ENCODE measurements around the gene HDHD3. TPM values are rescaled to one million over a fixed set of nuclear protein-coding genes. Genes with fewer than 3 reads are reported as not detected.
"Not testable (repeated sequence)": the region's sequence is repeated elsewhere in the genome, so short reads cannot be mapped to it uniquely, and the experiment has no call there.

The HDHD3 gene
- total RNA-seq, result 10 to 100 TPM in 3 of 8 experiments, 1 to 10 TPM in 5; 6.3 to 15.1 (median 9.0) TPM

DNA sequence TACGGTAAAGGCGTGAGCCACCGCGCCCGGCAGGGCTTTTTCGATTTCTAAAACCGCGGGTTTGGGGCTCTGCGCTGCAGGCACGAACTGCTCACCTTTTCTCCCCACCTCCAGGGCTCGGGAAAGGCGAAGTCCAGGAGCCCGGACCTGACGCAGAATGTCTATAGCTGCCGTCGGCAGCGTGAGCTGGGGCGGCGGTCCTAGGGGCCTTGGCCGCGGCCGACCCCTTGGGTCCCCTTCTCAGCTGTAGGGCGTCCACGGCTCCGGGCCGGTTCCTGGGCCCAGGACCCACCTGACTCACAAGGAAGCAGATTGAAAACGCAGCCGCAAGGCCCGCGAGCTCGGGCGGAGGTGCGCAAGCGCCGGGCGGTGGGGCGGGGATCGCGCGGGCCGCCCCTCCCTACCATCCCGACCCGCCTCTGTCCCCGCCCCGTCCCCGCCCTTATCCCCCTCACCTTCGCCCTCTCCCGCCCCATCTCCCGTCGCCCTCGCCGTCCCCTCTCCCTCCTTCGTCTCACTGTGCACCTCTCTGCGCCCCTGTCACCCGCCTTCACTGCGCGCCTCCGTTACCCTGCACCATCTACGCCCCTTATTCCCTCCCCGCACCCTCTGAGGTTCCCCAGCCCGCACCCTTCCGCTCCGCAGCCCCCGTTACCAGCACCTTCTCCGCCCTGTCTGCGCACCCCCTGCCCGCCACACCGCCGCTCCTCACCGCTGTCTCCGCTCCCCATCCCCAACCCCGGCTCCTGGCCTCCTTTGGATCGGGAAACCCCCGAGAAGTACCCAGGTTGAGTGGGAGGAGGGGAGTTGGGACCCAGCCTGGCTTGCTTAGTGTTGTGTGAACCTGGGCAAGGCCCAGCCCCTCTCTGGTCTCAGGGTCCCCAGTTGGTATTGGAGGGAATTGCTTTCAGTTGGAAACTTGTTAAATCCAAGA, at the start of gene HDHD3:
Gene HDHD3, minus strand, starts transcription at position 353 of the 934 bp plus-strand sequence. CDS start 2,632 bp downstream, outside the sequence.
- Histone ChIP-seq H3K27ac (peak within 1 kb of the TSS in 1 of 2 donors; percentile 23), H3K4me3 (peak within 1 kb of the TSS; percentile 42 to 82 (median 61)), H3K4me1 (replicated peaks in 1 of 2) (peaks cover 0 to 2% of the 10 kb centered on the region in 2 donors)
- 0% methylated on average over 3 to 6 of the region's 74 CpGs; no CpG with 5 or more reads in 8 of the 10 experiments for WGBS, 10 experiments
- ATAC-seq (replicated peaks in 6 of 8), result peak; percentile 88 to 93 (median 92)
- in situ Hi-C loops (cut with MboI; ENCODE audit: low pct_unique_long_range_greater_than_20kb in 2 of 9, low sequenced_read_pairs in 9 of 9, unreplicated experiment in 9 of 9), result no loop called here

GRCh38 chr9:113425072-113425471, 48.3 kb upstream of the HDHD3 start:
- ATAC-seq (replicated peaks in 6 of 8), result peak in 1 of 8 experiments; percentile 43
- Histone ChIP-seq H3K4me1 (replicated peaks in 1 of 2) (no peaks in the 10 kb centered on the region), H3K27ac (no peak overlapping the region), H3K4me3 (no peak overlapping the region)
- in situ Hi-C loops (cut with MboI; ENCODE audit: low pct_unique_long_range_greater_than_20kb in 2 of 9, low sequenced_read_pairs in 9 of 9, unreplicated experiment in 9 of 9), result loop anchor here in 2 of 9 experiments (25.0 kb wide), 2 partner anchors 162 to 237 kb away; no protein-coding TSS in a partner anchor
- 0 to 65% (median 33%) methylated on average over 1 to 2 of the region's 2 CpGs; no CpG with 5 or more reads in 2 of the 10 experiments for WGBS, 10 experiments

GRCh38 chr9:113421726-113422125, 44.9 kb upstream of the HDHD3 start:
- no peak overlapping the region for H3K27ac ChIP-seq
- no peaks in the 10 kb centered on the region for H3K4me1 ChIP-seq (replicated peaks in 1 of 2)
- in situ Hi-C loops (cut with MboI; ENCODE audit: low pct_unique_long_range_greater_than_20kb in 2 of 9, low sequenced_read_pairs in 9 of 9, unreplicated experiment in 9 of 9), result no loop called here
- no peak overlapping the region for H3K4me3 ChIP-seq
- no peak for ATAC-seq (replicated peaks in 6 of 8)
- WGBS, 10 experiments, result 33 to 100% (median 73%) methylated on average over 1 to 3 of the region's 3 CpGs

- H3K27ac ChIP-seq, result no peak overlapping the region
- H3K4me1 ChIP-seq (replicated peaks in 1 of 2), result no peaks in the 10 kb centered on the region
- 57 to 100% (median 91%) methylated on average over 1 to 4 of the region's 4 CpGs for WGBS, 10 experiments
- no peak overlapping the region for H3K4me3 ChIP-seq
- in situ Hi-C loops (cut with MboI; ENCODE audit: low pct_unique_long_range_greater_than_20kb in 2 of 9, low sequenced_read_pairs in 9 of 9, unreplicated experiment in 9 of 9), result no loop called here
- ATAC-seq (replicated peaks in 6 of 8), result no peak
These were observed 40.6 kb upstream of the HDHD3 start for GRCh38 chr9:113417370-113417769.

DNA sequence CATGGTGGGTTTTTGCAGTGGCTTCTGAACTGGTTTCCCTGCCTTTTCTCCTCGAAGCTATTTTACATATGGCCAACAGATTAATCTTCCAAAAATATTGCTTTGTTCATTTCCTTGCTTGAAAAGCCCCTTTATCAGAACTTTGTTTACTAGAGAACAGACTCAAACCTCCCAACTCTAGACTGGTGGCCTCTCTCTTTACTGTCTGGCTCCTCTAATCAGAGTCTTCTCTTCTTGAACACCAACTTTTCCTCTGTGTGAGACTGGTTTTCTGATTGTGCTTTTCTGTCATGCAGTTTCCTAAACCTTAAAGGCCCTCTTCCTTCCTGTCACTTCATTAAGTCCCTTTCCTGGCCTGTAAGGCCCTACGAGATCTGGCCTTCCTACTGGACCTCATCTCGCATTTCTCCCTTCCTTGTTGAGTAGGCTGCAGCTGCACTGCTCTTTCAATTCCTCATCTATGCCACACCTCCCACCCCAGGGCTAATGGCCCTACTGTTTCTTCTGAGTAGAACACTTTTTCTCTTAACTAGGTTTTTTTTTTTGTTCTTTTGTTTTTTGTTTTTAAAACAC, 39.4 kb upstream of the HDHD3 start:
- Histone ChIP-seq H3K4me1 (replicated peaks in 1 of 2) (peaks cover 4 to 6% of the 10 kb centered on the region in 2 donors), H3K4me3 (no peak overlapping the region), H3K27ac (no peak overlapping the region)
- ATAC-seq (replicated peaks in 6 of 8), result peak in 2 of 8 experiments; percentile 78 to 85
- 0 to 73% (median 60%) methylated on average over 1 to 3 of the region's 3 CpGs; no CpG with 5 or more reads in 1 of the 10 experiments for WGBS, 10 experiments
- in situ Hi-C loops (cut with MboI; ENCODE audit: low pct_unique_long_range_greater_than_20kb in 2 of 9, low sequenced_read_pairs in 9 of 9, unreplicated experiment in 9 of 9), result no loop called here

GRCh38 chr9:113410207-113410864, 33.5 kb upstream of the HDHD3 start, which contains the start of the genes C9orf43 and POLE3:
TSS of gene C9orf43 (plus strand) at chr9:113410747. CDS start at chr9:113413494, 2,747 bp downstream.
TSS of gene POLE3 (minus strand) at chr9:113410675. CDS start at chr9:113410293, 382 bp downstream.
- Histone ChIP-seq H3K27ac (peak within 1 kb of the TSS; percentile 97 to 99), H3K4me3 (peak within 1 kb of the TSS; percentile 53 to 89 (median 64)), H3K4me1 (replicated peaks in 1 of 2) (peaks cover 9 to 13% of the 10 kb centered on the region in 2 donors)
- in situ Hi-C loops (cut with MboI; ENCODE audit: low pct_unique_long_range_greater_than_20kb in 2 of 9, low sequenced_read_pairs in 9 of 9, unreplicated experiment in 9 of 9), result no loop called here
- WGBS, 10 experiments, result 0 to 1% (median 0%) methylated on average over 1 to 19 of the region's 61 CpGs; no CpG with 5 or more reads in 4 of the 10 experiments
- ATAC-seq (replicated peaks in 6 of 8), result peak; percentile 94 to 96 (median 94)

DNA sequence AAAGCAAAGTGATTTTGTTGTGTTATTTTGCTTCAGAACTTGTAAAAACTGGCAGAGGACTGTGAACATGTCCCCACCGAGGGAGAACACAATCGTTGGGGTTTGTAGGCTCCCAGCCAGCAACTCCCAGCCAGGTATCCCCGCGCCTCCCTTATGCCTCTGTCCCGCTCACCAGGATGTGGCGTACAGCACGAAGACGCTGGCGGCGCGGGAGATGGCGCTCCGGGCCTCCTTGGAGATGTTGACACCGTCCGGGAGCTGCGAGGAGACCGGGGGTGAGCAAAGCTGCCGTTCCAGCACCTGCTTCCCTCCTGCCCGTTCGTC, 33.1 kb upstream of the HDHD3 start:
- Histone ChIP-seq H3K4me1 (replicated peaks in 1 of 2) (peaks cover 9 to 13% of the 10 kb centered on the region in 2 donors), H3K4me3 (peak overlapping the region; percentile 53 to 89 (median 64)), H3K27ac (peak overlapping the region; percentile 97 to 99)
- ATAC-seq (replicated peaks in 6 of 8), result peak; percentile 4 to 28 (median 9)
- 0 to 20% (median 1%) methylated on average over 1 to 5 of the region's 20 CpGs; no CpG with 5 or more reads in 4 of the 10 experiments for WGBS, 10 experiments
- in situ Hi-C loops (cut with MboI; ENCODE audit: low pct_unique_long_range_greater_than_20kb in 2 of 9, low sequenced_read_pairs in 9 of 9, unreplicated experiment in 9 of 9), result no loop called here

DNA sequence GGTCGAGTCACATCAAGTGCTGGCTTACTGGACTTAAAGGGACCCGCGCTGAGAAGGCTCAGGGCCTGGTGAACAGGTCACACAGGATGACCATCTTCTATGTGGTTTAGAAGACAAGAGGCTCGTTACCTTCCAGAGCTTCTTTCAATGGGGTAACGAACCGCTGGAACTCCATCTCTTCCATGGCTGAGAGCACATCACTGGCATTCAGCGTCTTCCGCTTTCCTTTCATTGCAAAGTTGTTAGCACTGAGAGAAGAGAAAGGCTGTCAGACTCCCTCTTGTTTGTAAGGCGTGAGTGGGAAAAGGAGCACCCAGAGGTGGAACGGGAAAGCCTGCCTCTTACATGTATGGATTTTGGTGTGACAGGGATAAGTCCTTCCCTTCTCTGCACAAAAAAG, 32.7 kb upstream of the HDHD3 start:
- in situ Hi-C loops (cut with MboI; ENCODE audit: low pct_unique_long_range_greater_than_20kb in 2 of 9, low sequenced_read_pairs in 9 of 9, unreplicated experiment in 9 of 9), result no loop called here
- H3K4me1 ChIP-seq (replicated peaks in 1 of 2), result peaks cover 9 to 13% of the 10 kb centered on the region in 2 donors
- WGBS, 10 experiments, result 5 to 51% (median 36%) methylated on average over 3 to 10 of the region's 10 CpGs
- no peak for ATAC-seq (replicated peaks in 6 of 8)
- H3K4me3 ChIP-seq, result peak overlapping the region; percentile 53 to 89 (median 64)
- H3K27ac ChIP-seq, result peak overlapping the region; percentile 97 to 99

GRCh38 chr9:113406873-113407511, 30.2 kb upstream of the HDHD3 start:
- H3K27ac ChIP-seq; H3K4me3 ChIP-seq; in situ Hi-C loops (cut with MboI; ENCODE audit: low pct_unique_long_range_greater_than_20kb in 2 of 9, low sequenced_read_pairs in 9 of 9, unreplicated experiment in 9 of 9): not testable (repeated sequence)
- 0 to 100% (median 51%) methylated on average over 1 to 6 of the region's 7 CpGs; no CpG with 5 or more reads in 1 of the 10 experiments for WGBS, 10 experiments
- H3K4me1 ChIP-seq (replicated peaks in 1 of 2), result peaks cover 10 to 13% of the 10 kb centered on the region in 2 donors
- ATAC-seq (replicated peaks in 6 of 8), result peak in 3 of 8 experiments; percentile 5 to 17 (median 6)

- in situ Hi-C loops (cut with MboI; ENCODE audit: low pct_unique_long_range_greater_than_20kb in 2 of 9, low sequenced_read_pairs in 9 of 9, unreplicated experiment in 9 of 9); H3K4me3 ChIP-seq; ATAC-seq (replicated peaks in 6 of 8); H3K27ac ChIP-seq: not testable (repeated sequence)
- 70 to 99% (median 78%) methylated on average over 3 to 8 of the region's 9 CpGs; no CpG with 5 or more reads in 4 of the 10 experiments for WGBS, 10 experiments
- peaks cover 8 to 11% of the 10 kb centered on the region in 2 donors for H3K4me1 ChIP-seq (replicated peaks in 1 of 2)
These were observed 29.6 kb upstream of the HDHD3 start for GRCh38 chr9:113406353-113406752.

DNA sequence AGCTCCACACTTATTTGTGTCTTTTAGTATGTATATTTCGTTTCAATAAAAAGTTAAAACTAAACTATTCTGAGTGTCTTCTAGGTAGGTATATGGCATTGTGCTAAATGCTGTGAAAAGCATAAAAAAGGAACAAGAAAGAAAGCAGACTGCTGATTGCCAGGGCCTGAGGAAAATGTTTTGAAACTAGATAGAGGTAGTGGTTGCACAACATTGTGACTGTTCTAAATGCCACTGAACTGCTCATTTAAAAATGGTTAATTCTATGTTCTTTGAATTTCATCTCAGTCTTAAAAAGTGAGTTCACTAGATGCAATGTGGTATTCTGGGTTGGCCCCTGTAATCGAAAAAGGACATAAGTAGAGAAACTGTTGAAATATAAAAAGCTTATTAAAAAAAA, 26.9 kb upstream of the HDHD3 start:
- Histone ChIP-seq H3K4me3 (no peak overlapping the region), H3K4me1 (replicated peaks in 1 of 2) (peaks cover 0 to 15% of the 10 kb centered on the region in 2 donors), H3K27ac (no peak overlapping the region)
- 40 to 85% (median 67%) methylated on average over 1 to 2 of the region's 2 CpGs for WGBS, 10 experiments
- in situ Hi-C loops (cut with MboI; ENCODE audit: low pct_unique_long_range_greater_than_20kb in 2 of 9, low sequenced_read_pairs in 9 of 9, unreplicated experiment in 9 of 9), result no loop called here
- no peak for ATAC-seq (replicated peaks in 6 of 8)
